ENCODE data around the gene CPPED1.

The CPPED1 gene

DNA sequence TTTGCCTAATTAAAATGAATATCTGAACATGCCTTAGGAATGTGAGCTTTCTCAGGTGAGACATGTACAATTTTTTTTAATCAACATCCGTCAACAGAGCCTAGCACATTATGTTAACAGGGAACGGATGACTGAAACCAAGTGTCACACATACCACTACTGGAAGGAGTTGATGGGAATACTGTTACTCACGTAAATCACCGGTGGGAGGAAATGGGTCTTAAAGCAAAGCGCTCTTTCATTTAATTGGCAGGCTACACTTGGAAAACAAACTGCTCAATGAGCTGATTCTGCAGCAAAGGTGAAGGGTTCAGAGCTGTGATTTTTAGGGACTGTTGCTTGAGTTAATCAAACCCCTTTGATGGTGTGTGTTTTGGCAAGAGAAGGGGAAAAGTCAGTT, 4.8 kb downstream of the CPPED1 start:
- no CpG with 5 or more reads among the region's 5 CpGs for WGBS (ENCODE audit: extremely low coverage, insufficient coverage, insufficient read length)
- Histone ChIP-seq H3K79me1 (ENCODE audit: low read length) (peaks cover 5% of the 10 kb centered on the region), H3K4me1 (ENCODE audit: control insufficient read depth in 1 of 2, insufficient read depth in 2 of 2, low read length in 2 of 2) (peaks cover 10 to 12% of the 10 kb centered on the region in 2 experiments)

DNA sequence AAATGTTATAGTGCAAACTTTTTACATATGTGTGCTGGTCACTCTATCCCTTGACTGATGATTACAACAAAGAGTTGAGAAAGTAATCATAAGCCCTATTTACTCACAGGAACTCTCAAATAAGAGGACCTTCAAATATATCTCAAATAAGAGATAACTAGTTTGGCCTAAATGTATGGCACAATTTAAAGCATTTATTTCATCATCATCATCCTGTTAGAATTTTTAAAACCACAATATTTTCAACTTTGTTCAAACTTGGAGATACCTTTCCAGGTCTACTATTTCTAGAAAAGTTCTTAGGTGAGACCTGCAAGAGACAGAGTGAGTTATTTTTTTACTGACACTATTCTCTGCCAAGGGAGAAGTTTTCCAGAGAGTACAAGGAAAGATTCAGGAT, 5.5 kb downstream of the CPPED1 start:
- peaks cover 2% of the 10 kb centered on the region for H3K9me3 ChIP-seq (ENCODE audit: insufficient read depth, low read depth, low read length)
- H2BK12ac ChIP-seq (ENCODE audit: low read length): no peak overlapping the region
- peaks cover 10 to 12% of the 10 kb centered on the region in 2 experiments for H3K4me1 ChIP-seq (ENCODE audit: control insufficient read depth in 1 of 2, insufficient read depth in 2 of 2, low read length in 2 of 2)
- H2AK5ac ChIP-seq (ENCODE audit: low read length): no peak overlapping the region
- H3K9ac ChIP-seq (ENCODE audit: low read length): no peak overlapping the region
- no peaks in the 10 kb centered on the region for H3K79me2 ChIP-seq (ENCODE audit: control insufficient read depth, insufficient read depth, low read length, poor library complexity)
- peaks cover under 1% of the 10 kb centered on the region for H3K79me1 ChIP-seq (ENCODE audit: low read length)
- no peak overlapping the region for H4K8ac ChIP-seq (ENCODE audit: low read depth, low read length)
- no peak overlapping the region for H3K4me2 ChIP-seq (ENCODE audit: low read length)
- no peak overlapping the region for H4K91ac ChIP-seq (ENCODE audit: low read depth, low read length)
- DNase-seq: no peak
- no peak overlapping the region for H4K12ac ChIP-seq (ENCODE audit: low read depth, low read length)
- no peaks in the 10 kb centered on the region for H3K27me3 ChIP-seq (ENCODE audit: insufficient read depth, low read length)
- H2AFZ ChIP-seq (ENCODE audit: insufficient read depth, low read length, poor library complexity): no peak overlapping the region
- no peak overlapping the region for H2BK120ac ChIP-seq (ENCODE audit: insufficient read depth, low read length, poor library complexity)
- H3K18ac ChIP-seq (ENCODE audit: low read length): no peak overlapping the region
- H3K36me3 ChIP-seq (ENCODE audit: control insufficient read depth in 1 of 2, insufficient read depth in 2 of 2, low read length in 2 of 2): no peaks in the 10 kb centered on the region
- no peak overlapping the region for H3K14ac ChIP-seq (ENCODE audit: low read length)
- H3K23ac ChIP-seq (ENCODE audit: low read length): no peak overlapping the region
- H3K4ac ChIP-seq (ENCODE audit: low read depth, low read length): no peak overlapping the region
- H3K27ac ChIP-seq (ENCODE audit: low read depth, low read length): no peak overlapping the region
- H2BK5ac ChIP-seq (ENCODE audit: low read depth, low read length, poor library complexity): no peak overlapping the region
- H3K4me3 ChIP-seq (ENCODE audit: low read depth, low read length): no peak overlapping the region

More for the DNA sequence above, 4.8 kb downstream of the CPPED1 start:
- Histone ChIP-seq H2BK12ac (ENCODE audit: low read length) (no peak overlapping the region), H3K9ac (ENCODE audit: low read length) (no peak overlapping the region), H3K36me3 (ENCODE audit: control insufficient read depth in 1 of 2, insufficient read depth in 2 of 2, low read length in 2 of 2) (no peaks in the 10 kb centered on the region), H2BK5ac (ENCODE audit: low read depth, low read length, poor library complexity) (no peak overlapping the region), H2AK5ac (ENCODE audit: low read length) (no peak overlapping the region), H3K4ac (ENCODE audit: low read depth, low read length) (no peak overlapping the region), H2AFZ (ENCODE audit: insufficient read depth, low read length, poor library complexity) (no peak overlapping the region), H3K27ac (ENCODE audit: low read depth, low read length) (no peak overlapping the region), H3K18ac (ENCODE audit: low read length) (no peak overlapping the region), H3K23ac (ENCODE audit: low read length) (no peak overlapping the region), H4K8ac (ENCODE audit: low read depth, low read length) (no peak overlapping the region), H3K27me3 (ENCODE audit: insufficient read depth, low read length) (no peaks in the 10 kb centered on the region), H2BK120ac (ENCODE audit: insufficient read depth, low read length, poor library complexity) (no peak overlapping the region), H4K91ac (ENCODE audit: low read depth, low read length) (no peak overlapping the region), H3K9me3 (ENCODE audit: insufficient read depth, low read depth, low read length) (peaks cover 2% of the 10 kb centered on the region), H4K12ac (ENCODE audit: low read depth, low read length) (no peak overlapping the region), H3K79me2 (ENCODE audit: control insufficient read depth, insufficient read depth, low read length, poor library complexity) (peaks cover 2% of the 10 kb centered on the region), H3K4me2 (ENCODE audit: low read length) (no peak overlapping the region), H3K4me3 (ENCODE audit: low read depth, low read length) (no peak overlapping the region), H3K14ac (ENCODE audit: low read length) (no peak overlapping the region)
- no peak for DNase-seq

DNA sequence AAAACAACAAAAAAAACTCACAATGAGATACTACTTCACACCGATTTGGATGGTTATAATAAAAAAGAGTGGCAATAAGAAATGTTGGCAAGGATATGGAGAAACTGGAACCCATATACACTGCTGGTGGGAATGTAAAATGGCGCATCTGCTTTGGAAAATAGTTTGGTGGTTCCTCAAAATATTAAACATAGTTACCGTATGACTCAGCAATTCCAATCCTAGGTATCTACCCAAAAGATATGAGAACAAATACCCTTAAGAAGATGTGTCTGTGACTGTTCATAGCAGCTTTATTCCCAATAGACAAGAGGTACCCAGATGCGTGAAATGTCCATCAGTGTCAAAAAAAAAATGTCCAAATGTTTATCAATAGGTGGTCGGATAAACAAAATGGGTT, 7.2 kb downstream of the CPPED1 start:
- H3K4me3 ChIP-seq (ENCODE audit: low read depth, low read length): no peak overlapping the region
- WGBS (ENCODE audit: extremely low coverage, insufficient coverage, insufficient read length): no CpG with 5 or more reads among the region's 5 CpGs

DNA sequence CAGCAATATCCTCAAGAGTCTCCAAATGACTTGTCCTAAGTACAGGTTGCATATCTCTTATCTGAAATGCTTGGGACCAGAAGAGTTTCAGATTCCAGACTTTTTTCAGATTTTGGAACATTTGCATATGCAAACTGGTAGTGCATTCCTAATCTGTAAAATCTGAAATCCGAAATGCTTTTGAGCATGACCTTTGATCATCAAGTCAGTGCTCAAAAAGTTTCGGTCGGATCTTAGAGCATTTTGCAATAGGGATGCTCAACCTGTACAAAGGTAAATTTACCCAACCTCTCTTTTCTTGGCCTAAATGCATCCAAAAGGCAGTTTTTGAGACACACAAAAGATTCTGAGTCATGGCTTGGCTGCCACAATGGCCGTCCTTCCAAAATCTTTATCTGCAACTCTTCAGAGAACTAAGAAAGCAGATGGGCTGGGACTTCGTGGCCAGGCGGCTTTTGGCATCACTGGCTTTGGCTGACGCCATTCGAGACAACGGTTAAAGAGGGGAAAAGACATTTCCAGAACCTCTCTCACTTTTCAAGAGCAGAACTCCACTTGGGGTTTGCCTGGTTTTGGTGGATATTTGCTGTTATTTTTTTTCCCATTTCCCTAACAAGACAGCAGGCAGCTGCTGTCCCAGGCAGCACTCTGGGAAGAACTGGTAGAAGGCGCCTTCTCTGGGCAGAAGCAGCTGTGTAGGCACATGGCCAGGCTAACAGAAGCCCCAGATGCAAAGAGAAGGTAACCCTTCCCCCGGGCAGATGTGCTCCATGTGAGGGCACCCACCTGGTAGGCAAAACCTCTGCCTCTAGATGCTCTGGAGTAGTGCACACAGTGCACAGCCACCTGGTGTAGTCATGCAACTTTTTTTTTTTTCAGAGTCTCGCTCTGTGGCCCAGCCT, 8.9 kb downstream of the CPPED1 start:
- no peak overlapping the region for H3K4me3 ChIP-seq (ENCODE audit: low read depth, low read length)
- no peak overlapping the region for H3K9ac ChIP-seq (ENCODE audit: low read length)
- H4K12ac ChIP-seq (ENCODE audit: low read depth, low read length): no peak overlapping the region
- no peak overlapping the region for H3K4me2 ChIP-seq (ENCODE audit: low read length)
- H3K36me3 ChIP-seq (ENCODE audit: control insufficient read depth in 1 of 2, insufficient read depth in 2 of 2, low read length in 2 of 2): no peaks in the 10 kb centered on the region
- no peak overlapping the region for H3K27ac ChIP-seq (ENCODE audit: low read depth, low read length)
- H4K91ac ChIP-seq (ENCODE audit: low read depth, low read length): no peak overlapping the region
- no peak overlapping the region for H2BK120ac ChIP-seq (ENCODE audit: insufficient read depth, low read length, poor library complexity)
- H2AFZ ChIP-seq (ENCODE audit: insufficient read depth, low read length, poor library complexity): no peak overlapping the region
- peaks cover 0 to 3% of the 10 kb centered on the region in 2 experiments for H3K4me1 ChIP-seq (ENCODE audit: control insufficient read depth in 1 of 2, insufficient read depth in 2 of 2, low read length in 2 of 2)
- no CpG with 5 or more reads among the region's 12 CpGs for WGBS (ENCODE audit: extremely low coverage, insufficient coverage, insufficient read length)
- no peak overlapping the region for H3K23ac ChIP-seq (ENCODE audit: low read length)
- H3K79me1 ChIP-seq (ENCODE audit: low read length): no peaks in the 10 kb centered on the region
- no peaks in the 10 kb centered on the region for H3K27me3 ChIP-seq (ENCODE audit: insufficient read depth, low read length)
- H3K14ac ChIP-seq (ENCODE audit: low read length): no peak overlapping the region
- peaks cover 8% of the 10 kb centered on the region for H3K9me3 ChIP-seq (ENCODE audit: insufficient read depth, low read depth, low read length)
- no peak overlapping the region for H3K4ac ChIP-seq (ENCODE audit: low read depth, low read length)
- H2AK5ac ChIP-seq (ENCODE audit: low read length): no peak overlapping the region
- no peak overlapping the region for H2BK5ac ChIP-seq (ENCODE audit: low read depth, low read length, poor library complexity)
- no peak overlapping the region for H2BK12ac ChIP-seq (ENCODE audit: low read length)
- no peak for DNase-seq
- H4K8ac ChIP-seq (ENCODE audit: low read depth, low read length): no peak overlapping the region
- no peaks in the 10 kb centered on the region for H3K79me2 ChIP-seq (ENCODE audit: control insufficient read depth, insufficient read depth, low read length, poor library complexity)
- H3K18ac ChIP-seq (ENCODE audit: low read length): no peak overlapping the region

More for the DNA sequence above, 7.2 kb downstream of the CPPED1 start:
- peak in 1 of 2 donors; percentile 49 for DNase-seq
- Histone ChIP-seq H3K4me1 (ENCODE audit: control insufficient read depth in 1 of 2, insufficient read depth in 2 of 2, low read length in 2 of 2) (peaks cover 2 to 3% of the 10 kb centered on the region in 2 experiments), H3K9ac (ENCODE audit: low read length) (no peak overlapping the region), H4K91ac (ENCODE audit: low read depth, low read length) (no peak overlapping the region), H3K36me3 (ENCODE audit: control insufficient read depth in 1 of 2, insufficient read depth in 2 of 2, low read length in 2 of 2) (no peaks in the 10 kb centered on the region), H2BK12ac (ENCODE audit: low read length) (no peak overlapping the region), H4K8ac (ENCODE audit: low read depth, low read length) (no peak overlapping the region), H3K9me3 (ENCODE audit: insufficient read depth, low read depth, low read length) (peaks cover 8% of the 10 kb centered on the region), H3K14ac (ENCODE audit: low read length) (no peak overlapping the region), H2BK5ac (ENCODE audit: low read depth, low read length, poor library complexity) (no peak overlapping the region), H3K4me2 (ENCODE audit: low read length) (no peak overlapping the region), H3K79me2 (ENCODE audit: control insufficient read depth, insufficient read depth, low read length, poor library complexity) (no peaks in the 10 kb centered on the region), H3K79me1 (ENCODE audit: low read length) (no peaks in the 10 kb centered on the region), H3K27ac (ENCODE audit: low read depth, low read length) (no peak overlapping the region), H2AFZ (ENCODE audit: insufficient read depth, low read length, poor library complexity) (no peak overlapping the region), H4K12ac (ENCODE audit: low read depth, low read length) (no peak overlapping the region), H3K4ac (ENCODE audit: low read depth, low read length) (no peak overlapping the region), H2AK5ac (ENCODE audit: low read length) (no peak overlapping the region), H3K27me3 (ENCODE audit: insufficient read depth, low read length) (no peaks in the 10 kb centered on the region), H3K23ac (ENCODE audit: low read length) (no peak overlapping the region), H2BK120ac (ENCODE audit: insufficient read depth, low read length, poor library complexity) (no peak overlapping the region), H3K18ac (ENCODE audit: low read length) (no peak overlapping the region)

Data from trophoblast cell (in vitro differentiated cells and primary cell).